Neural cell (in vitro differentiated cells): ENCODE results near the gene PWP1.
"Not testable (repeated sequence)": the region's sequence is repeated elsewhere in the genome, so short reads cannot be mapped to it uniquely, and the experiment has no call there.

Experiments used
- MXI1 ChIP-seq: fragments of 450-650 bp; conservative IDR thresholded peaks from 2 replicates; pipeline ENCODE4 v1.6.1; 2014; ENCODE audit warnings: antibody characterized with exemption, mild to moderate bottlenecking; ENCODE audit not compliant: poor library complexity, severe bottlenecking
- POLR2AphosphoS5 ChIP-seq: IDR thresholded peaks from 2 replicates; pipeline ENCODE4 v1.6.1; 2012
- TF ChIP-seq, protein P1 (sequence below): fragments of 450-650 bp; IDR thresholded peaks from 2 replicates; pipeline ENCODE4 v1.5.1; 2014; ENCODE audit warnings: antibody characterized with exemption, mild to moderate bottlenecking, moderate library complexity; ENCODE audit not compliant: poor library complexity, severe bottlenecking

DNA sequence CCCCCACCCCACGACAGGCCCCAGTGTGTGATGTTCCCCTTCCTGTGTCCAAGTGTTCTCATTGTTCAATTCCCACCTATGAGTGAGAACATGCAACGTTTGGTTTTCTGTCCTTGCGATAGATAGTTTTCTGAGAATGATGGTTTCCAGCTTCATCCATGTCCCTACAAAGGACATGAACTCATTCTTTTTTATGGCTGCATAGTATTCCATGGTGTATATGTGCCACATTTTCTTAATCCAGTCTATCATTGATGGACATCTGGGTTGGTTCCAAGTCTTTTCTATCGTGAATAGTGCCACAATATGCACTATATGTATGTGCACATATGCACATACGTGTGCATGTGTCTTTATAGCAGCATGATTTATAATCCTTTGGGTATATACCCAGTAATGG is 19.9 kb downstream of the PWP1 start:
- not testable (repeated sequence) for TF ChIP-seq POLR2AphosphoS5, MXI1
- TF ChIP-seq, protein P1, sequence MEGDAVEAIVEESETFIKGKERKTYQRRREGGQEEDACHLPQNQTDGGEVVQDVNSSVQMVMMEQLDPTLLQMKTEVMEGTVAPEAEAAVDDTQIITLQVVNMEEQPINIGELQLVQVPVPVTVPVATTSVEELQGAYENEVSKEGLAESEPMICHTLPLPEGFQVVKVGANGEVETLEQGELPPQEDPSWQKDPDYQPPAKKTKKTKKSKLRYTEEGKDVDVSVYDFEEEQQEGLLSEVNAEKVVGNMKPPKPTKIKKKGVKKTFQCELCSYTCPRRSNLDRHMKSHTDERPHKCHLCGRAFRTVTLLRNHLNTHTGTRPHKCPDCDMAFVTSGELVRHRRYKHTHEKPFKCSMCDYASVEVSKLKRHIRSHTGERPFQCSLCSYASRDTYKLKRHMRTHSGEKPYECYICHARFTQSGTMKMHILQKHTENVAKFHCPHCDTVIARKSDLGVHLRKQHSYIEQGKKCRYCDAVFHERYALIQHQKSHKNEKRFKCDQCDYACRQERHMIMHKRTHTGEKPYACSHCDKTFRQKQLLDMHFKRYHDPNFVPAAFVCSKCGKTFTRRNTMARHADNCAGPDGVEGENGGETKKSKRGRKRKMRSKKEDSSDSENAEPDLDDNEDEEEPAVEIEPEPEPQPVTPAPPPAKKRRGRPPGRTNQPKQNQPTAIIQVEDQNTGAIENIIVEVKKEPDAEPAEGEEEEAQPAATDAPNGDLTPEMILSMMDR: not testable (repeated sequence)
